ENCODE measurements around the gene LRP2BP.

DNA sequence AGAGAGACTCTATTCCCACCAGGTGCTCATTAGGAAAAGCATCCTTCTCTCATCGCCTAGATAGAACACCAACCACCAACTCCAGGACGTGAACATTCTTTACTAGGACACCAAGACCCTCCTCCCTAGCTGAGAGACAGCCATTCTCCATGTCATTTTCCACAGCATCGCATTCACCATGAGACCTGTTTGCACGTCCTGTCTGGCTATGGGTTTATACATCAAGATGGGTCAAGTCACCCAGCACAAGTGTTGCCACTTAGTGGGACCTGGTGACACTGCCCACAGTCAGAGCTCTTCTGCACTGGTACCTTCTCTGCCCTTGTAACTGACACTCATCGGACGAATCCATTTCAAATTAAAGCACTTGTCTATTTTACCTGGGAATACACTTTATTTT, 17.5 kb downstream of the LRP2BP start:
- no peak for TF ChIP-seq PHF5A (CRISPR knock-in tag; IDR thresholded peaks at IDR 0.05; ENCODE audit: low read depth, unreplicated experiment)
- no peak for TF ChIP-seq POLR2AphosphoS5 (IDR thresholded peaks at IDR 0.05; ENCODE audit: low read depth, low read length)
- TF ChIP-seq HDAC6 (IDR thresholded peaks at IDR 0.05; ENCODE audit: low read depth, low read length) = no peak
- no peak for TF ChIP-seq JUND (CRISPR knock-in tag; IDR thresholded peaks at IDR 0.05)
- no peak for TF ChIP-seq NCOA1 (CRISPR knock-in tag; IDR thresholded peaks at IDR 0.05)
- no peak for TF ChIP-seq TBX3 (IDR thresholded peaks at IDR 0.05; ENCODE audit: borderline replicate concordance)
- TF ChIP-seq GPBP1L1 (CRISPR knock-in tag; IDR thresholded peaks at IDR 0.05) = no peak
- TF ChIP-seq RNF2 (conservative IDR thresholded peaks at IDR 0.05; ENCODE audit: low read depth) = no peak

Data from HepG2 (cell line).